NCI-H748 treated with DMSO at 0.1 percent for 48 hours (cell line): ENCODE results near the gene TRIM14.
A peak's percentile ranks its signal among the peaks of the same experiment; 100 is the strongest.
"Not testable (repeated sequence)": the region's sequence is repeated elsewhere in the genome, so short reads cannot be mapped to it uniquely, and the experiment has no call there.

ENCODE experiments used
- DNase-seq: peaks from one replicate; lab custom pipeline; 2025; lab: John Stamatoyannopoulos, UW

Gene TRIM14

GRCh38 chr9:98105006-98105405, 14.0 kb downstream of the TRIM14 start:
- no peak for DNase-seq

GRCh38 chr9:98104445-98104881, 14.6 kb downstream of the TRIM14 start:
- DNase-seq, result no peak

- no peak for DNase-seq
Observed at GRCh38 chr9:98101868-98102273, 17.2 kb downstream of the TRIM14 start.

GRCh38 chr9:98101416-98101815, 17.6 kb downstream of the TRIM14 start:
- no peak for DNase-seq

GRCh38 chr9:98100456-98100855, 18.6 kb downstream of the TRIM14 start:
- DNase-seq, result no peak

GRCh38 chr9:98099898-98100297, 19.1 kb downstream of the TRIM14 start:
- no peak for DNase-seq

- DNase-seq, result no peak
Observed at GRCh38 chr9:98099346-98099745, 19.7 kb downstream of the TRIM14 start.

- peak; percentile 38 for DNase-seq
Observed at GRCh38 chr9:98097836-98098235, 21.2 kb downstream of the TRIM14 start.

GRCh38 chr9:98096091-98096490, 22.9 kb downstream of the TRIM14 start:
- DNase-seq, result no peak

GRCh38 chr9:98095401-98095800, 23.6 kb downstream of the TRIM14 start:
- no peak for DNase-seq

- no peak for DNase-seq
Observed at GRCh38 chr9:98094851-98095250, 24.2 kb downstream of the TRIM14 start.

GRCh38 chr9:98094316-98094715, 24.7 kb downstream of the TRIM14 start:
- no peak for DNase-seq

GRCh38 chr9:98092613-98092931, 26.4 kb downstream of the TRIM14 start:
- no peak for DNase-seq

GRCh38 chr9:98091735-98092612, 27.0 kb downstream of the TRIM14 start:
- no peak for DNase-seq

- not testable (repeated sequence) for DNase-seq
Observed at GRCh38 chr9:98090674-98091073, 28.3 kb downstream of the TRIM14 start.

GRCh38 chr9:98087420-98088354, 31.3 kb downstream of the TRIM14 start:
- no peak for DNase-seq

GRCh38 chr9:98086461-98086860, 32.6 kb downstream of the TRIM14 start:
- DNase-seq, result no peak

GRCh38 chr9:98085944-98086343, 33.1 kb downstream of the TRIM14 start:
- no peak for DNase-seq

- no peak for DNase-seq
Observed at GRCh38 chr9:98085058-98085457, 34.0 kb downstream of the TRIM14 start.

- no peak for DNase-seq
Observed at GRCh38 chr9:98084396-98084795, 34.6 kb downstream of the TRIM14 start.

GRCh38 chr9:98083566-98084183, 35.3 kb downstream of the TRIM14 start:
- DNase-seq, result no peak

- DNase-seq, result no peak
Observed at GRCh38 chr9:98083061-98083501, 35.9 kb downstream of the TRIM14 start.
